IMR-90 (cell line): ENCODE measurements around the gene VLDLR.

ENCODE experiments used
- CHD1 ChIP-seq: IDR thresholded peaks from 2 replicates; pipeline ENCODE4 v1.6.1; 2012; ENCODE audit warnings: low read depth, low read length, improper control_type of control experiment
- FOS ChIP-seq: fragments of 150-350 bp; IDR thresholded peaks from 2 replicates; pipeline ENCODE4 v1.6.1; 2016; ENCODE audit warnings: low read depth, low read length
- NFE2L2 ChIP-seq: fragments of 150-350 bp; IDR thresholded peaks from 2 replicates; pipeline ENCODE4 v1.6.1; 2016; ENCODE audit warnings: low read depth, mild to moderate bottlenecking, low read length
- POLR2A ChIP-seq: IDR thresholded peaks from 2 replicates; pipeline ENCODE4 v1.6.1; 2012; ENCODE audit warnings: mild to moderate bottlenecking, low read depth, low read length
- RAD21 ChIP-seq: IDR thresholded peaks from 2 replicates; pipeline ENCODE4 v1.6.1; 2012; ENCODE audit warnings: low read length, improper control_type of control experiment
- RCOR1 ChIP-seq: IDR thresholded peaks from 2 replicates; pipeline ENCODE4 v1.6.1; 2012; ENCODE audit warnings: mild to moderate bottlenecking, low read length, improper control_type of control experiment; ENCODE audit not compliant: insufficient replicate concordance
- RFX5 ChIP-seq: IDR thresholded peaks from 2 replicates; pipeline ENCODE4 v1.8.0; 2012; ENCODE audit warnings: low read depth, mild to moderate bottlenecking, low read length, moderate library complexity
- SMC3 ChIP-seq: fragments of 150-350 bp; IDR thresholded peaks from 2 replicates; pipeline ENCODE4 v1.6.1; 2016; ENCODE audit warnings: low read depth, mild to moderate bottlenecking, antibody characterized with exemption, low read length, moderate library complexity
- TF ChIP-seq, protein P1 (sequence below): conservative IDR thresholded peaks from 2 replicates; pipeline ENCODE4 v1.5.1; 2012; ENCODE audit warnings: mild to moderate bottlenecking, low read depth, low read length, improper control_type of control experiment
- TF ChIP-seq, protein P2 (sequence below): fragments of 150-350 bp; IDR thresholded peaks from 2 replicates; pipeline ENCODE4 v1.6.1; 2016; ENCODE audit warnings: low read depth, mild to moderate bottlenecking, low read length, moderate library complexity, borderline replicate concordance
- TF ChIP-seq, protein P3 (sequence below): fragments of 150-350 bp; IDR thresholded peaks from 2 replicates; pipeline ENCODE4 v1.6.1; 2017; ENCODE audit warnings: mild to moderate bottlenecking, antibody characterized with exemption, low read length, low read depth

- TF ChIP-seq, protein P1, sequence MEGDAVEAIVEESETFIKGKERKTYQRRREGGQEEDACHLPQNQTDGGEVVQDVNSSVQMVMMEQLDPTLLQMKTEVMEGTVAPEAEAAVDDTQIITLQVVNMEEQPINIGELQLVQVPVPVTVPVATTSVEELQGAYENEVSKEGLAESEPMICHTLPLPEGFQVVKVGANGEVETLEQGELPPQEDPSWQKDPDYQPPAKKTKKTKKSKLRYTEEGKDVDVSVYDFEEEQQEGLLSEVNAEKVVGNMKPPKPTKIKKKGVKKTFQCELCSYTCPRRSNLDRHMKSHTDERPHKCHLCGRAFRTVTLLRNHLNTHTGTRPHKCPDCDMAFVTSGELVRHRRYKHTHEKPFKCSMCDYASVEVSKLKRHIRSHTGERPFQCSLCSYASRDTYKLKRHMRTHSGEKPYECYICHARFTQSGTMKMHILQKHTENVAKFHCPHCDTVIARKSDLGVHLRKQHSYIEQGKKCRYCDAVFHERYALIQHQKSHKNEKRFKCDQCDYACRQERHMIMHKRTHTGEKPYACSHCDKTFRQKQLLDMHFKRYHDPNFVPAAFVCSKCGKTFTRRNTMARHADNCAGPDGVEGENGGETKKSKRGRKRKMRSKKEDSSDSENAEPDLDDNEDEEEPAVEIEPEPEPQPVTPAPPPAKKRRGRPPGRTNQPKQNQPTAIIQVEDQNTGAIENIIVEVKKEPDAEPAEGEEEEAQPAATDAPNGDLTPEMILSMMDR, result no peak
- no peak for TF ChIP-seq FOS
- TF ChIP-seq SMC3, result no peak
- no peak for TF ChIP-seq POLR2A
- no peak for TF ChIP-seq CHD1
- TF ChIP-seq RCOR1, result no peak
- TF ChIP-seq, protein P2, sequence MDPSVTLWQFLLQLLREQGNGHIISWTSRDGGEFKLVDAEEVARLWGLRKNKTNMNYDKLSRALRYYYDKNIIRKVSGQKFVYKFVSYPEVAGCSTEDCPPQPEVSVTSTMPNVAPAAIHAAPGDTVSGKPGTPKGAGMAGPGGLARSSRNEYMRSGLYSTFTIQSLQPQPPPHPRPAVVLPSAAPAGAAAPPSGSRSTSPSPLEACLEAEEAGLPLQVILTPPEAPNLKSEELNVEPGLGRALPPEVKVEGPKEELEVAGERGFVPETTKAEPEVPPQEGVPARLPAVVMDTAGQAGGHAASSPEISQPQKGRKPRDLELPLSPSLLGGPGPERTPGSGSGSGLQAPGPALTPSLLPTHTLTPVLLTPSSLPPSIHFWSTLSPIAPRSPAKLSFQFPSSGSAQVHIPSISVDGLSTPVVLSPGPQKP, result no peak
- no peak for TF ChIP-seq NFE2L2
- no peak for TF ChIP-seq RFX5
- TF ChIP-seq, protein P3, sequence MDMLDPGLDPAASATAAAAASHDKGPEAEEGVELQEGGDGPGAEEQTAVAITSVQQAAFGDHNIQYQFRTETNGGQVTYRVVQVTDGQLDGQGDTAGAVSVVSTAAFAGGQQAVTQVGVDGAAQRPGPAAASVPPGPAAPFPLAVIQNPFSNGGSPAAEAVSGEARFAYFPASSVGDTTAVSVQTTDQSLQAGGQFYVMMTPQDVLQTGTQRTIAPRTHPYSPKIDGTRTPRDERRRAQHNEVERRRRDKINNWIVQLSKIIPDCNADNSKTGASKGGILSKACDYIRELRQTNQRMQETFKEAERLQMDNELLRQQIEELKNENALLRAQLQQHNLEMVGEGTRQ, result no peak
- no peak for TF ChIP-seq RAD21
Observed at GRCh38 chr9:2673161-2673560, 51.6 kb downstream of the VLDLR start.
